GM12874 (cell line): Measurements from ENCODE around the gene HOXC9.
A peak's percentile ranks its signal among the peaks of the same experiment; 100 is the strongest.

Source experiments
- TF ChIP-seq, protein P1 (sequence below): IDR thresholded peaks from 2 replicates; pipeline ENCODE4 v1.5.1; 2011; ENCODE audit warnings: low read depth, mild to moderate bottlenecking, control low read depth, low read length, moderate library complexity; ENCODE audit not compliant: insufficient read depth

Gene HOXC9

DNA sequence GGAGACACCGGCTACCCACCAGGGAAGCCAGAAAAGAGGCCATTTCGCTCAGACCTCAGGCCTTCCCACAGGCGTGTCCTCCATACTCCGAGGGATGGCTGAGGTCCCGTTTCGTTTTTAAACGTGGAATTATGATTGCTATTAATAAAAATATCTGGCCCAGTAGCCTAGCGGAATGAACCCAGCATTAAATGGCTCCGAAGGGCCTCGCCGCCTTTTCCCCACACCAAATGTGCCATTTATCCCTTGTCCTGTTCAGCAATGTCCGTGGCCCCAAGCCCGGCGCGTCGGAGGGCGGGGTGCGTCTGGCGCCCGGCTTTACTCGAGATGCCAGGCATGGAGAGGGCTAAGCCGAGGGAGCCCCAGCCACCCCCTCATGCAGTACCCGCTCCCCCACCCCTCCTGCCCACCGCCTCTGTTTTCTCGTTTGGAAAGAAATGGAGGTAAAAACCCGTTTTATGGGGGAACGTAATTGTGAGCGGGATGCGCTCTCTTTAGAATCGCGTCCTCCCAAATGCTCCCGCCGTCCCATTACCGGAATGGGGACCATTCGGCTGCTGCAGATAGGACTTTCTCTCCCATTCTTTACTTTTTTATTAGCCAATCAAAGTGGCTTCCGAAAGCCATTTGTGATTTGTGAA lies 14.5 kb downstream of the HOXC9 start:
- TF ChIP-seq, protein P1, sequence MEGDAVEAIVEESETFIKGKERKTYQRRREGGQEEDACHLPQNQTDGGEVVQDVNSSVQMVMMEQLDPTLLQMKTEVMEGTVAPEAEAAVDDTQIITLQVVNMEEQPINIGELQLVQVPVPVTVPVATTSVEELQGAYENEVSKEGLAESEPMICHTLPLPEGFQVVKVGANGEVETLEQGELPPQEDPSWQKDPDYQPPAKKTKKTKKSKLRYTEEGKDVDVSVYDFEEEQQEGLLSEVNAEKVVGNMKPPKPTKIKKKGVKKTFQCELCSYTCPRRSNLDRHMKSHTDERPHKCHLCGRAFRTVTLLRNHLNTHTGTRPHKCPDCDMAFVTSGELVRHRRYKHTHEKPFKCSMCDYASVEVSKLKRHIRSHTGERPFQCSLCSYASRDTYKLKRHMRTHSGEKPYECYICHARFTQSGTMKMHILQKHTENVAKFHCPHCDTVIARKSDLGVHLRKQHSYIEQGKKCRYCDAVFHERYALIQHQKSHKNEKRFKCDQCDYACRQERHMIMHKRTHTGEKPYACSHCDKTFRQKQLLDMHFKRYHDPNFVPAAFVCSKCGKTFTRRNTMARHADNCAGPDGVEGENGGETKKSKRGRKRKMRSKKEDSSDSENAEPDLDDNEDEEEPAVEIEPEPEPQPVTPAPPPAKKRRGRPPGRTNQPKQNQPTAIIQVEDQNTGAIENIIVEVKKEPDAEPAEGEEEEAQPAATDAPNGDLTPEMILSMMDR = no peak

DNA sequence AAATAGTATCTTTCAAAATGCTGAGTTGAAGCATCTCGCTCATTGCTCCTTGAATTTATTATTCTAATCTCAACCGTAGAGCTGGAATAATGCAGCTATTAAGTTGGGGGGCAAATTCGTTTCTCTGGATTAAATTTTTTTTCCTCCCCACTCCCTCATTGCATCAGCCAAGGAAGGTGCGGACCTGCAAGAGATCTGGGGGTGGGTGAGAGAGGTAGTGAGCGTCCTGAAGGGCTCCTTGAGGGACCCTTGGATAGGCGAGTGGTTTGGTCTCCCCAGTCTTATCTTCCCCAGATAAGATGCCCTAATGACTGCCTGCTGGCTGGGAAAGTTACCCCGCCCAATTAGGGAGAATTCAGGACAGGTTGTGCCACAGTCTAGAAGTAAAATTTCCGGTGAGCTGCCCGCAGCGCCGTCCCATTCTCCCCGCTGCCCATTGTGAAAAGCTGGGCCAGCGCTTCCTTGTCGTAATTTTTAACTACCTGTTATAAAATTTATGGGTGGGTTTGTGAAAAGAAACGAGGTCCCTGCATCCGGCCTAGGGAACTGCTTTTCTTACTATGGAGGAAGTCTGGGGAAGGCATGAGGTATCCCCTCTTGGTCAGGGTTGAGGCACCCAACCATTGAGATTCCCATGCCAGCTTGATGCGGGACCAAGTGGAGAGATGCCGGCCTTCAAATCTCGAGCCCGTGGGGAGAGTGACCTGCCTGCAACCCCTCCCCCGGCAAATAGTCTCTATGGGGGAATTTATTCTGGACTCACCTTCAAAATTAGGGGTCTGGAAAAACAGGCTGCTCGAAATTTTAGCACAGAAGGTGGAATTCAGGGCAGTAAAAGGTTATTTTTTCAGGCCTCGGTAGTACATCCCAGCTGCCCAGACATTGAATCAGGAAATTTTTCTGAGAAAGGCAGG lies 15.3 kb downstream of the HOXC9 start:
- TF ChIP-seq, protein P1 = no peak

DNA sequence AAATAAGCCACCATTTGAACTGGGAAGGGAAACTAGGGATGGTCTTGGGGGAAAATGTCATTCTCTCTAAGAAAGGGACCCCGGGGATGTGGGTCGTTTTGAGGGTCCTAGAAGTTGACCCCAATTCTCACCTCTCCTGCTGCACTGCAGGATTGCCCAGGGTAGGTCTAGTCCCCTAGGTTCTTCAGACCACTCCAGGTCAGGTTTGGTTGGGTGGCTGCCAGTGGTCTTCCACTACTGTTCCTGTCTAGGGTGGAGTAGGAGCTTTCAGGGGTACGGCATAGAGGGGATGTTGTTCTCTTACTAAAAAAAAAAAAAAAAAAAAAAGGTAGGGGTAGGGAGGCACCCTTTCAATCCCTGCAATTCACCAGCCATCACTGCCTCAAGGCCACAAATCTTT lies 16.1 kb downstream of the HOXC9 start:
- TF ChIP-seq, protein P1 = no peak

DNA sequence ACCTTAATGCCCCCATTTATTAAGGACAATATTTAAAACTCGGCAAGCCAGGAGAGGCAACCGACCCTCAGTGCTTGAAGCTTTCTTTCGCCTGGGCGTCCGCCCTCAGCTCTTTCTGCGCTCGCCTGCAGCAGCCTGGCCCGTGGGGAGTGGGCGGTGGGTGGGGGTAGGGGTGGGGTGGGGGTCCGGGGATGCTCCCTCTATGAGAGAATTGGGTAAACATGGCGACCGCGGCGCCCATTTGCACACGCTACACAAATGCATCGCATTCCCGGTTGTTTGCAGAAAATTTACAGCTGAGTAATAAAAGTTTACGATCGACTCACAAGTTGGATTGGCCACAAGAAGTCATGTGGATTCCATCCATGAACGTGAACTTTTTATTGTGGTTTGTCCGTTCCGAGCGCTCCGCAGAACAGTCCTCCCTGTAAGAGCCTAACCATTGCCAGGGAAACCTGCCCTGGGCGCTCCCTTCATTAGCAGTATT lies 16.6 kb downstream of the HOXC9 start:
- TF ChIP-seq, protein P1 = no peak

DNA sequence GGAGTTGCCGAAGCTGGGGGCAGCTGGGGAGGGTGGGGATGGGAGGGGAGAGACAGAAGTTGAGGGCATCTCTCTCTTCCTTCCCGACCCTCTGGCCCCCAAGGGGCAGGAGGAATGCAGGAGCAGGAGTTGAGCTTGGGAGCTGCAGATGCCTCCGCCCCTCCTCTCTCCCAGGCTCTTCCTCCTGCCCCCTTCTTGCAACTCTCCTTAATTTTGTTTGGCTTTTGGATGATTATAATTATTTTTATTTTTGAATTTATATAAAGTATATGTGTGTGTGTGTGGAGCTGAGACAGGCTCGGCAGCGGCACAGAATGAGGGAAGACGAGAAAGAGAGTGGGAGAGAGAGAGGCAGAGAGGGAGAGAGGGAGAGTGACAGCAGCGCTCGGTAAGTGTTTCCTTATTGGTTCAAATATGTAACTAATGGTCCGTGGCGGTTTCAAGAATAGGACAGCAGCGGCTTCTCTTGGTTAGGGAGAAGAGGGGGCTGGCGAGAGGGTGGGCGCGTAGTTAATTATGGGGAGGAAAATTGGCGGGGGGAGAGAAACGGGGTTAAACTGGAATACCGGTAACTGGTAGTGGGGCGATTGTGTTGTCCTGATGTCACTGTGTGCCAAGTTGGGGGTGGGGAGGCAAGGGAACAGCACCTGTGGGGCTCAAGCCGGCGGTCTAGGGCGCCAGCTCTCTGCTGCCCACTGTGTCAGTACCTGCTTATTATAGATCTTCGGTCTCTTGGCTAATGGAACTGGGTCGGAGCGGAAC lies 17.2 kb downstream of the HOXC9 start:
- TF ChIP-seq, protein P1 = 0 out of 2 replicates have a peak, but pooled peaks have one; percentile 13

DNA sequence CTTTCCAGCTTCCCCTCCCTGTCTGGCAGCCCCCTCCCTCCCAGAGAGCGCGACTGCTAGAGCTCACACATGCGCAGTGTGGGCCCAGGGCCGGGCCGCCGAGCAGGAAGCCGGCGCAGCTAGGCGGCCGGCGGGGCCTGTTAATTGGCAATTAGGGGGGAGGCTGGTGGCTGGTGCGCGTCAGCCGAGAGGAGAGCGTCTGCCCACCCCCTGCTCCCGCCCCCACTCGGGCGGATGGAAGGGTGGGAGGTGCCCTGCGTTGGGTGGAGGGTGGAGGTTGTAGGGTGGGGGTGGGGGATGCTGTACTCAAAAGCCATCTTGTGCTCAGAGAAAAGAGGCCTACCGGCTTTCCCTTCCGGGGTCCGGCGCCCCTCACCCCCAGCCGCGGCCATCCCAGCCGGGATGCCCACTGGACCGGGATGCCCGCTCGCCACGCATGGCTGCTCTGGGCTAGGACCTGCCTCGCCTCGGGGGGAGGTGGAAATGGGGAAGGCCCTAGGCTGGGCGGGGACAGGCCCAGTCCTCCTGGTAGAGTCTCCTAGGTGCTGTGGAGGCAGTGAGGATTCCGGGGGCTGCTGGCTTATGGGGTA lies 18.0 kb downstream of the HOXC9 start:
- TF ChIP-seq, protein P1 = no peak
